Panc1 (cell line): ENCODE results near the gene BCAS3. TPM values are rescaled to one million over a fixed set of nuclear protein-coding genes. Genes with fewer than 3 reads are reported as not detected.
A peak's percentile ranks its signal among the peaks of the same experiment; 100 is the strongest.

Experiments
- ATAC-seq: fragments of 200-7000 bp; cut with Tn5 transposase; 2 replicates; pipeline ENCODE4 v1.9.1; 2020; ENCODE audit warnings: mild to moderate bottlenecking, moderate library complexity
- BruUV-seq: library from RNA; stranded (reverse); fragments of 400-500 nt; replicated peaks from 2 replicates; lab custom pipeline; 2021; lab: Mats Ljungman, UMichigan
- CTCF ChIA-PET: fragments of 300-600 bp; sonication (Branson Sonifier 250); formaldehyde crosslinking; loops from one replicate; lab custom pipeline; 2022; ENCODE audit warnings: antibody characterized with exemption; lab: Charles Lee
- POLR2A ChIA-PET: fragments of 300-600 bp; sonication (Branson Sonifier 250); formaldehyde crosslinking; loops from one replicate; lab custom pipeline; 2022; ENCODE audit warnings: antibody characterized with exemption; lab: Charles Lee
- DNase-seq: peaks from one replicate; pipeline ENCODE4 v3.0.0-alpha.2; 2010; ENCODE audit warnings: low read depth, low spot score
- H3K27ac ChIP-seq: 2 replicates; pipeline ENCODE4 v1.5.1; 2011; ENCODE audit warnings: mild to moderate bottlenecking, low read length, inconsistent platforms
- H3K27me3 ChIP-seq: fragments of 200-500 bp; sonication (Bioruptor generic); 2 replicates; pipeline ENCODE4 v1.6.0; 2014; ENCODE audit warnings: low read length, inconsistent platforms; ENCODE audit not compliant: control insufficient read depth, insufficient read depth
- H3K36me3 ChIP-seq: fragments of 200-500 bp; sonication (Bioruptor generic); 2 replicates; pipeline ENCODE4 v1.5.1; 2014; ENCODE audit warnings: inconsistent platforms, mild to moderate bottlenecking, low read length, moderate library complexity; ENCODE audit not compliant: control insufficient read depth, insufficient read depth
- H3K4me1 ChIP-seq: 2 replicates; pipeline ENCODE4 v1.5.1; 2011; ENCODE audit warnings: inconsistent platforms, mild to moderate bottlenecking, low read length, moderate library complexity; ENCODE audit not compliant: control insufficient read depth, insufficient read depth
- H3K4me3 ChIP-seq, 2 experiments: 2 replicates each; pipeline ENCODE4 v1.5.1; 2011 to 2012; ENCODE audit warnings: low read depth in 2 of 2, low read length in 2 of 2, mild to moderate bottlenecking in 2 of 2, inconsistent platforms in 1 of 2, moderate library complexity in 1 of 2
- H3K9me3 ChIP-seq: fragments of 200-500 bp; sonication (Bioruptor generic); 2 replicates; pipeline ENCODE4 v1.5.1; 2014; ENCODE audit warnings: low read depth, mild to moderate bottlenecking, inconsistent platforms, low read length, moderate library complexity; ENCODE audit not compliant: control insufficient read depth, insufficient read depth
- POLR2AphosphoS5 ChIP-seq: IDR thresholded peaks from 2 replicates; pipeline ENCODE4 v1.6.1; 2012; ENCODE audit warnings: mild to moderate bottlenecking, low read depth, low read length, moderate library complexity
- SIN3A ChIP-seq: IDR thresholded peaks from 2 replicates; pipeline ENCODE4 v1.6.1; 2012; ENCODE audit warnings: low read depth, mild to moderate bottlenecking, low read length, moderate library complexity, borderline replicate concordance; ENCODE audit not compliant: insufficient read depth
- in situ Hi-C: cut with HindIII; loops from 2 replicates; pipeline ENCODE4 v1.10.0; 2016; ENCODE audit warnings: low sequenced_read_pairs, low pct_unique_long_range_greater_than_20kb
- intact Hi-C: fragments of 100-400 bp; cut with micrococcal nuclease; formaldehyde crosslinking; loops from one replicate; pipeline ENCODE4 v1.10.0; 2022; ENCODE audit not compliant: unreplicated experiment
- total RNA-seq: library from RNA; stranded (reverse); gene quantifications from one replicate; pipeline ENCODE4 v1.2.1, GENCODE V29; 2021; ENCODE audit not compliant: unreplicated experiment
- TF ChIP-seq, protein P1 (sequence below), 2 experiments: IDR thresholded peaks; 2 replicates each; pipeline ENCODE4 v1.6.1; 2011 to 2012; ENCODE audit warnings: low read depth in 2 of 2, control low read depth in 1 of 2, low read length in 1 of 2, mild to moderate bottlenecking in 1 of 2, moderate library complexity in 1 of 2; ENCODE audit not compliant: insufficient read depth in 1 of 2
- TF ChIP-seq, protein P2 (sequence below): fragments of 450-650 bp; IDR thresholded peaks from 2 replicates; pipeline ENCODE4 v1.5.1; 2017; ENCODE audit warnings: mild to moderate bottlenecking

BCAS3 gene
- total RNA-seq, 1 experiment from 2014 or later, result 9.3 TPM

DNA sequence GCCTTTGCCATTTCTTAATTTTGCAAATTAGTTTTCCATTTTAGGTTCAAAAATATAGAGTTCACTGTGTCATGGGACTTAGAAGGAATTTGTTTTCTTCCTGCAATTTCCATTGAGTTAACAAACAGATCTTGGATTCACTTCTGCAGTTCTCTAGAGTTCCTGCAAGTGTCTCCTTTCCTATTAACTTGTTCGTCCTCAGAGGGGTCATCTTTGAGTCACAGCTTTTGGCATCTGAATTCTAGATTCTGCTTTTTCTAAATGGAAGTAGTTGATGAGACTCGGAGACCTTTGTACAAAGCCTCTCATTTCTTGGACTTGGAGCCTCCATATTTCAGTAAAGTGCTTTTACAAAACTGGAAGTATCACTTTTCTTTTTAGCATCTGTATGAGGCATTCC is 323.3 kb downstream of the BCAS3 start:
- intact Hi-C loops (loop anchor here (10.0 kb wide), 2 partner anchors 154 to 394 kb away; partner anchors contain the start of gene TBX2), in situ Hi-C loops (no loop called here)
- no peaks in the 10 kb centered on the region for H3K36me3 ChIP-seq
- ATAC-seq, result no peak
- ChIA-PET CTCF (interaction anchor here (0.9 kb wide), 1 partner anchor 280 kb away, joined by 4 read pairs; no protein-coding TSS in a partner anchor), POLR2A (no interaction called here)
- DNase-seq, result no peak
- no peaks in the 10 kb centered on the region; the same call in 1 of the 2 replicates for H3K4me1 ChIP-seq
- BruUV-seq, result no TSS peak
- no peaks in the 10 kb centered on the region for H3K9me3 ChIP-seq
- H3K27me3 ChIP-seq, result no peaks in the 10 kb centered on the region
- H3K4me3 ChIP-seq, result no peak overlapping the region
- TF ChIP-seq POLR2AphosphoS5, result no peak
- TF ChIP-seq, protein P1, sequence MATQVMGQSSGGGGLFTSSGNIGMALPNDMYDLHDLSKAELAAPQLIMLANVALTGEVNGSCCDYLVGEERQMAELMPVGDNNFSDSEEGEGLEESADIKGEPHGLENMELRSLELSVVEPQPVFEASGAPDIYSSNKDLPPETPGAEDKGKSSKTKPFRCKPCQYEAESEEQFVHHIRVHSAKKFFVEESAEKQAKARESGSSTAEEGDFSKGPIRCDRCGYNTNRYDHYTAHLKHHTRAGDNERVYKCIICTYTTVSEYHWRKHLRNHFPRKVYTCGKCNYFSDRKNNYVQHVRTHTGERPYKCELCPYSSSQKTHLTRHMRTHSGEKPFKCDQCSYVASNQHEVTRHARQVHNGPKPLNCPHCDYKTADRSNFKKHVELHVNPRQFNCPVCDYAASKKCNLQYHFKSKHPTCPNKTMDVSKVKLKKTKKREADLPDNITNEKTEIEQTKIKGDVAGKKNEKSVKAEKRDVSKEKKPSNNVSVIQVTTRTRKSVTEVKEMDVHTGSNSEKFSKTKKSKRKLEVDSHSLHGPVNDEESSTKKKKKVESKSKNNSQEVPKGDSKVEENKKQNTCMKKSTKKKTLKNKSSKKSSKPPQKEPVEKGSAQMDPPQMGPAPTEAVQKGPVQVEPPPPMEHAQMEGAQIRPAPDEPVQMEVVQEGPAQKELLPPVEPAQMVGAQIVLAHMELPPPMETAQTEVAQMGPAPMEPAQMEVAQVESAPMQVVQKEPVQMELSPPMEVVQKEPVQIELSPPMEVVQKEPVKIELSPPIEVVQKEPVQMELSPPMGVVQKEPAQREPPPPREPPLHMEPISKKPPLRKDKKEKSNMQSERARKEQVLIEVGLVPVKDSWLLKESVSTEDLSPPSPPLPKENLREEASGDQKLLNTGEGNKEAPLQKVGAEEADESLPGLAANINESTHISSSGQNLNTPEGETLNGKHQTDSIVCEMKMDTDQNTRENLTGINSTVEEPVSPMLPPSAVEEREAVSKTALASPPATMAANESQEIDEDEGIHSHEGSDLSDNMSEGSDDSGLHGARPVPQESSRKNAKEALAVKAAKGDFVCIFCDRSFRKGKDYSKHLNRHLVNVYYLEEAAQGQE (IDR thresholded peaks at IDR 0.05; ENCODE audit: insufficient read depth in 1 of 2, low read depth in 2 of 2, low read length in 1 of 2), result no peak
- TF ChIP-seq, protein P2, sequence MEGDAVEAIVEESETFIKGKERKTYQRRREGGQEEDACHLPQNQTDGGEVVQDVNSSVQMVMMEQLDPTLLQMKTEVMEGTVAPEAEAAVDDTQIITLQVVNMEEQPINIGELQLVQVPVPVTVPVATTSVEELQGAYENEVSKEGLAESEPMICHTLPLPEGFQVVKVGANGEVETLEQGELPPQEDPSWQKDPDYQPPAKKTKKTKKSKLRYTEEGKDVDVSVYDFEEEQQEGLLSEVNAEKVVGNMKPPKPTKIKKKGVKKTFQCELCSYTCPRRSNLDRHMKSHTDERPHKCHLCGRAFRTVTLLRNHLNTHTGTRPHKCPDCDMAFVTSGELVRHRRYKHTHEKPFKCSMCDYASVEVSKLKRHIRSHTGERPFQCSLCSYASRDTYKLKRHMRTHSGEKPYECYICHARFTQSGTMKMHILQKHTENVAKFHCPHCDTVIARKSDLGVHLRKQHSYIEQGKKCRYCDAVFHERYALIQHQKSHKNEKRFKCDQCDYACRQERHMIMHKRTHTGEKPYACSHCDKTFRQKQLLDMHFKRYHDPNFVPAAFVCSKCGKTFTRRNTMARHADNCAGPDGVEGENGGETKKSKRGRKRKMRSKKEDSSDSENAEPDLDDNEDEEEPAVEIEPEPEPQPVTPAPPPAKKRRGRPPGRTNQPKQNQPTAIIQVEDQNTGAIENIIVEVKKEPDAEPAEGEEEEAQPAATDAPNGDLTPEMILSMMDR, result peak; percentile 19; the same call in 1 of the 2 replicates
- peak overlapping the region; percentile 59 for H3K27ac ChIP-seq

DNA sequence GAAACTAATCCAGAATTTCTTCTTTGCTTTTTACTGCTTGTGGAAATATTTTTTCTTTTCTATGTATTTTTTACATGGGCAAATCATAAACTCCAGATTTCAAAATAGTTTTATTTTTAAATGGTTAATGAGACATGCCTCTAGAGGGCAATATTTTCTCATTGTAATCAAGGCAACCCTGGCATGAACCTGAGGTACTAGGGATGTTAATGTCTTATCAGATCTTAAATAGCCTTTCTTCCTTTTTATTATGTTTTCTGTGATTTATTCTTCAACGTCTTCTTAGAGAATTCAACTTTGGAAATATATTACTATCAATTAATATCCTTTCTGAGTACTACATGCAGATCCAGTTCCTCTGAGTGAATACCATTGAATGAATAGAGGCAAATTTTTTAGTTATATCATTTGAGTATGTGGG is 324.7 kb downstream of the BCAS3 start:
- no peak for DNase-seq
- TF ChIP-seq, protein P2, result peak; percentile 52; the same call in 1 of the 2 replicates
- no peak for TF ChIP-seq SIN3A
- H3K9me3 ChIP-seq, result no peaks in the 10 kb centered on the region
- H3K27ac ChIP-seq, result peak overlapping the region; percentile 52; the same call in 1 of the 2 replicates
- no peaks in the 10 kb centered on the region for H3K36me3 ChIP-seq
- no peaks in the 10 kb centered on the region; the same call in 1 of the 2 replicates for H3K4me1 ChIP-seq
- H3K4me3 ChIP-seq, result no peak overlapping the region
- H3K27me3 ChIP-seq, result no peaks in the 10 kb centered on the region
- POLR2A ChIA-PET, result no interaction called here
- intact Hi-C loops, result loop anchor here (10.0 kb wide), 2 partner anchors 152 to 392 kb away; partner anchors contain the start of gene TBX2
- in situ Hi-C loops, result no loop called here
- ATAC-seq, result peak; percentile 66
- CTCF ChIA-PET, result no interaction called here
- no TSS peak for BruUV-seq
